ENCODE measurements around the gene GPR150. TPM values are rescaled to one million over a fixed set of nuclear protein-coding genes. Genes with fewer than 3 reads are reported as not detected.

Gene GPR150
- polyA plus RNA-seq (0.07 to 0.08 TPM (median 0.07 TPM) in 3 replicates), polyA minus RNA-seq (0.20 TPM in 1 of 3 replicates, not detected in the others)
- not detected for polyA plus RNA-seq (2011; ENCODE audit: low read depth)
- polyA plus RNA-seq (2011; cell fraction: cytosol; rRNA removed), result 0.06 and 0.12 TPM in 2 replicates
- polyA plus RNA-seq (2011; cell fraction: nucleus; rRNA removed), result 0.11 and 0.35 TPM in 2 replicates
- 0.07 and 0.13 TPM in 2 replicates for polyA plus RNA-seq (2012; ENCODE audit: low replicate concordance)
- not detected for polyA minus RNA-seq (2011; cell fraction: cytosol; rRNA and poly(A)+ RNA removed)
- polyA minus RNA-seq (2011; cell fraction: nucleus; rRNA and poly(A)+ RNA removed), result not detected in 2 replicates

DNA sequence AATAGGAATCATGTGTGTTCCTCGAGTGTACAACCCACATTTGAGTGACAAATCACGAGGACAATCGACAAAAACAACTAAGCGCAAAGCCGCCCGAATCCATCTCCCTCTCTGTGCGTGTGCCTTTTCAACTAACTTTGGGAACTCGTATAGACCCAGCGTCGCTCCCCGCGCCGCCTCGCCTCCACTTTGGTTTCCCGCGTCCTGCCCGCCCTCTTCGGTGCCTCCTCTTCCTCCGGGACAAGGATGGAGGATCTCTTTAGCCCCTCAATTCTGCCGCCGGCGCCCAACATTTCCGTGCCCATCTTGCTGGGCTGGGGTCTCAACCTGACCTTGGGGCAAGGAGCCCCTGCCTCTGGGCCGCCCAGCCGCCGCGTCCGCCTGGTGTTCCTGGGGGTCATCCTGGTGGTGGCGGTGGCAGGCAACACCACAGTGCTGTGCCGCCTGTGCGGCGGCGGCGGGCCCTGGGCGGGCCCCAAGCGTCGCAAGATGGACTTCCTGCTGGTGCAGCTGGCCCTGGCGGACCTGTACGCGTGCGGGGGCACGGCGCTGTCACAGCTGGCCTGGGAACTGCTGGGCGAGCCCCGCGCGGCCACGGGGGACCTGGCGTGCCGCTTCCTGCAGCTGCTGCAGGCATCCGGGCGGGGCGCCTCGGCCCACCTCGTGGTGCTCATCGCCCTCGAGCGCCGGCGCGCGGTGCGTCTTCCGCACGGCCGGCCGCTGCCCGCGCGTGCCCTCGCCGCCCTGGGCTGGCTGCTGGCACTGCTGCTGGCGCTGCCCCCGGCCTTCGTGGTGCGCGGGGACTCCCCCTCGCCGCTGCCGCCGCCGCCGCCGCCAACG is at the start of gene GPR150:
Gene GPR150, plus strand, starts transcription at position 58 of the 840 bp plus-strand sequence. Its CDS starts 189 bp downstream, at position 247.
- Histone ChIP-seq H3K9me3 (ENCODE audit: control insufficient read depth, low read depth, low read length) (no peaks in the 10 kb centered on the region), H4K20me1 (ENCODE audit: control insufficient read depth, extremely low read depth, insufficient read depth, low read length) (no peaks in the 10 kb centered on the region), H3K4me3 (ENCODE audit: control insufficient read depth in 2 of 3, extremely low read depth in 1 of 3, insufficient read depth in 2 of 3, low read depth in 1 of 3, low read length in 3 of 3) (peak within 1 kb of the TSS; percentile 13 to 35 (median 29)), H3K27me3 (ENCODE audit: control insufficient read depth, extremely low read depth, insufficient read depth, low read length) (peaks cover 9% of the 10 kb centered on the region), H3K27ac (ENCODE audit: control insufficient read depth, insufficient read depth, low read length) (peak within 1 kb of the TSS; percentile 44), H3K4me1 (ENCODE audit: control insufficient read depth, extremely low read depth, insufficient read depth, low read length) (peaks cover 28% of the 10 kb centered on the region), H3K79me2 (ENCODE audit: control insufficient read depth, insufficient read depth, low read length) (no peaks in the 10 kb centered on the region), H3K4me2 (ENCODE audit: control insufficient read depth, extremely low read depth, insufficient read depth, low read depth, low read length) (peak within 1 kb of the TSS; percentile 77), H3K36me3 (ENCODE audit: control insufficient read depth in 2 of 2, extremely low read depth in 1 of 2, insufficient read depth in 2 of 2, low read length in 2 of 2) (no peaks in the 10 kb centered on the region), H2AFZ (ENCODE audit: control insufficient read depth, low read length) (peak within 1 kb of the TSS; percentile 67), H3K9ac (ENCODE audit: control insufficient read depth, extremely low read depth, insufficient read depth, low read length) (peak within 1 kb of the TSS; percentile 44), H3K9me1 (ENCODE audit: control insufficient read depth, extremely low read depth, insufficient read depth, low read length) (no peaks in the 10 kb centered on the region)
- FAIRE-seq (no peak), DNase-seq (ENCODE audit: low read depth, low spot score) (no peak)
- dilution Hi-C loops (cut with MboI; ENCODE audit: extremely low pct_ligation_motif_present, low sequenced_read_pairs), result no loop called here
- TF ChIP-seq, protein P1, sequence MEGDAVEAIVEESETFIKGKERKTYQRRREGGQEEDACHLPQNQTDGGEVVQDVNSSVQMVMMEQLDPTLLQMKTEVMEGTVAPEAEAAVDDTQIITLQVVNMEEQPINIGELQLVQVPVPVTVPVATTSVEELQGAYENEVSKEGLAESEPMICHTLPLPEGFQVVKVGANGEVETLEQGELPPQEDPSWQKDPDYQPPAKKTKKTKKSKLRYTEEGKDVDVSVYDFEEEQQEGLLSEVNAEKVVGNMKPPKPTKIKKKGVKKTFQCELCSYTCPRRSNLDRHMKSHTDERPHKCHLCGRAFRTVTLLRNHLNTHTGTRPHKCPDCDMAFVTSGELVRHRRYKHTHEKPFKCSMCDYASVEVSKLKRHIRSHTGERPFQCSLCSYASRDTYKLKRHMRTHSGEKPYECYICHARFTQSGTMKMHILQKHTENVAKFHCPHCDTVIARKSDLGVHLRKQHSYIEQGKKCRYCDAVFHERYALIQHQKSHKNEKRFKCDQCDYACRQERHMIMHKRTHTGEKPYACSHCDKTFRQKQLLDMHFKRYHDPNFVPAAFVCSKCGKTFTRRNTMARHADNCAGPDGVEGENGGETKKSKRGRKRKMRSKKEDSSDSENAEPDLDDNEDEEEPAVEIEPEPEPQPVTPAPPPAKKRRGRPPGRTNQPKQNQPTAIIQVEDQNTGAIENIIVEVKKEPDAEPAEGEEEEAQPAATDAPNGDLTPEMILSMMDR (optimal IDR thresholded peaks at IDR 0.05 in 1 of 3, IDR thresholded peaks at IDR 0.05 in 1 of 3, conservative IDR thresholded peaks at IDR 0.05 in 1 of 3; ENCODE audit: extremely low read depth in 1 of 3, insufficient read depth in 2 of 3, low read length in 3 of 3), result peak in 1 of 3 experiments; percentile 26
- TF ChIP-seq EZH2 (IDR thresholded peaks at IDR 0.05; ENCODE audit: low read length), result peak; percentile 50

DNA sequence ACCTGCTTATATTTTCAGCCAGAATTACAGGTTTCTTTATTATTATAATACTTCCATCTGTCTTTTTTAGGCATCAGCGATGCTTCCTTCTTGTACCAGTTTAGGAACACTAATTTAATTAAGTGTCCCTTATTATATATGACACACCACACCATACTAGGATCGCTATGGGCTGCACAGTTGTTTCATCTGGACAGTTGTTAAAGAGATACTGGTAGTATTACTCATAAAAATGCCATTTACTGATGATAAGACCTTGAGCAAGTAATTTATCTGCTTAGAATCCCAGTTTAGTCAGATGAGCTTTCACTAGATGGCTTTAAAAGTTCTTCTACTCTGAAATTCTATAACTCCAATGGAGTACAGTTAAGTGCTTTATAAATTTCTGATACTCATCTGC is 47.9 kb upstream of the GPR150 start:
- Histone ChIP-seq H3K4me2 (ENCODE audit: control insufficient read depth, extremely low read depth, insufficient read depth, low read depth, low read length) (no peak overlapping the region), H3K9ac (ENCODE audit: control insufficient read depth, extremely low read depth, insufficient read depth, low read length) (no peak overlapping the region), H3K4me3 (ENCODE audit: control insufficient read depth in 2 of 3, extremely low read depth in 1 of 3, insufficient read depth in 2 of 3, low read depth in 1 of 3, low read length in 3 of 3) (no peak overlapping the region), H4K20me1 (ENCODE audit: control insufficient read depth, extremely low read depth, insufficient read depth, low read length) (no peaks in the 10 kb centered on the region), H3K36me3 (ENCODE audit: control insufficient read depth in 2 of 2, extremely low read depth in 1 of 2, insufficient read depth in 2 of 2, low read length in 2 of 2) (no peaks in the 10 kb centered on the region), H3K79me2 (ENCODE audit: control insufficient read depth, insufficient read depth, low read length) (no peaks in the 10 kb centered on the region), H3K9me3 (ENCODE audit: control insufficient read depth, low read depth, low read length) (no peaks in the 10 kb centered on the region), H3K9me1 (ENCODE audit: control insufficient read depth, extremely low read depth, insufficient read depth, low read length) (no peaks in the 10 kb centered on the region), H3K27ac (ENCODE audit: control insufficient read depth, insufficient read depth, low read length) (no peak overlapping the region), H3K27me3 (ENCODE audit: control insufficient read depth, extremely low read depth, insufficient read depth, low read length) (no peaks in the 10 kb centered on the region), H3K4me1 (ENCODE audit: control insufficient read depth, extremely low read depth, insufficient read depth, low read length) (no peaks in the 10 kb centered on the region), H2AFZ (ENCODE audit: control insufficient read depth, low read length) (no peak overlapping the region)
- TF ChIP-seq, protein P1 (optimal IDR thresholded peaks at IDR 0.05 in 1 of 3, IDR thresholded peaks at IDR 0.05 in 1 of 3, conservative IDR thresholded peaks at IDR 0.05 in 1 of 3; ENCODE audit: extremely low read depth in 1 of 3, insufficient read depth in 2 of 3, low read length in 3 of 3), result no peak
- TF ChIP-seq EZH2 (IDR thresholded peaks at IDR 0.05; ENCODE audit: low read length), result no peak
- FAIRE-seq, result no peak
- dilution Hi-C loops (cut with MboI; ENCODE audit: extremely low pct_ligation_motif_present, low sequenced_read_pairs), result no loop called here
- DNase-seq (ENCODE audit: low read depth, low spot score), result no peak

Measured in keratinocyte (primary cell).